ENCODE data around the gene HOXA11.

Gene HOXA11

GRCh38 chr7:27147199-27148030 is 37.6 kb downstream of the HOXA11 start, which contains the start of gene HOXA6:
HOXA6 (minus strand) TSS chr7:27147774; CDS start chr7:27147749, 25 bp downstream.
- DNase-seq (ENCODE audit: low read depth) = no peak

GRCh38 chr7:27146491-27147198 is 38.4 kb downstream of the HOXA11 start:
- DNase-seq (ENCODE audit: low read depth) = no peak

GRCh38 chr7:27145914-27146412 is 39.1 kb downstream of the HOXA11 start:
- no peak for DNase-seq (ENCODE audit: low read depth)

- no peak for DNase-seq (ENCODE audit: low read depth)
These were observed 39.7 kb downstream of the HOXA11 start for GRCh38 chr7:27145165-27145913.

- DNase-seq (ENCODE audit: low read depth) = no peak
These were observed 40.3 kb downstream of the HOXA11 start for GRCh38 chr7:27144781-27145164.

- no peak for DNase-seq (ENCODE audit: low read depth)
These were observed 40.9 kb downstream of the HOXA11 start for GRCh38 chr7:27143950-27144780.

- no peak for DNase-seq (ENCODE audit: low read depth)
These were observed 41.7 kb downstream of the HOXA11 start, which contains the start of gene HOXA5 for GRCh38 chr7:27143023-27143949. HOXA5 (minus strand) TSS chr7:27143681; CDS start chr7:27143607, 74 bp downstream.

- no peak for DNase-seq (ENCODE audit: low read depth)
These were observed 42.4 kb downstream of the HOXA11 start for GRCh38 chr7:27142580-27143022.

- no peak for DNase-seq (ENCODE audit: low read depth)
These were observed 43.0 kb downstream of the HOXA11 start for GRCh38 chr7:27141923-27142579.

- no peak for DNase-seq (ENCODE audit: low read depth)
These were observed 43.7 kb downstream of the HOXA11 start for GRCh38 chr7:27141137-27141922.

GRCh38 chr7:27140126-27140857 is 44.7 kb downstream of the HOXA11 start:
- no peak for DNase-seq (ENCODE audit: low read depth)

GRCh38 chr7:27139334-27140125 is 45.5 kb downstream of the HOXA11 start:
- DNase-seq (ENCODE audit: low read depth) = no peak

- DNase-seq (ENCODE audit: low read depth) = no peak
These were observed 46.1 kb downstream of the HOXA11 start for GRCh38 chr7:27138985-27139333.

- DNase-seq (ENCODE audit: low read depth) = no peak
These were observed 46.6 kb downstream of the HOXA11 start for GRCh38 chr7:27138472-27138871.

- no peak for DNase-seq (ENCODE audit: low read depth)
These were observed 47.3 kb downstream of the HOXA11 start for GRCh38 chr7:27137640-27138315.

- no peak for DNase-seq (ENCODE audit: low read depth)
These were observed 50.6 kb downstream of the HOXA11 start for GRCh38 chr7:27134392-27134791.

All from stimulated activated CD4-positive, alpha-beta T cell treated with anti-CD3 and anti-CD28 coated beads, Interleukin-2, amount 100 ng/mL, for 4 hours (primary cell).